K562 (cell line): Measurements from ENCODE around the gene HERPUD2. TPM values are rescaled to one million over a fixed set of nuclear protein-coding genes. Genes with fewer than 3 reads are reported as not detected.

ENCODE experiments used
- ATAC-seq: fragments of 200-7000 bp; cut with Tn5 transposase; 3 replicates; pipeline ENCODE4 v1.9.1; 2020; ENCODE audit warnings: moderate library complexity
- BruUV-seq: library from RNA; stranded (reverse); fragments of 400-500 nt; replicated peaks from 2 replicates; lab custom pipeline; 2021; lab: Mats Ljungman, UMichigan
- CTCF ChIA-PET: fragments of 300-600 bp; formaldehyde crosslinking; extraction: SDS; loops from one replicate; lab custom pipeline; 2021; ENCODE audit warnings: low intra/inter-chr PET ratio; lab: Yijun Ruan, JAX
- POLR2A ChIA-PET: fragments of 300-600, 350-650 bp; sonication (Branson Sonifier 250); formaldehyde crosslinking; extraction: SDS; loops from one replicate; lab custom pipeline; 2021; ENCODE audit warnings: antibody characterized with exemption, inconsistent platforms; lab: Yijun Ruan, JAX
- DNase-seq, 4 experiments: peaks; one replicate each; pipeline versions ENCODE4 v3.0.0 to v3.0.0-alpha.2; 2011 to 2018; ENCODE audit warnings: low spot score in 3 of 4, mixed read lengths in 3 of 4; ENCODE audit errors: extremely low read depth in 1 of 4
- FAIRE-seq: peaks from 2 replicates; lab custom pipeline; 2011; peaks lifted over from hg19 to GRCh38; lab: Jason Lieb, UNC
- H2AFZ ChIP-seq: 2 replicates; pipeline ENCODE4 v1.6.0; 2011; ENCODE audit warnings: low read depth, low read length, control low read depth, inconsistent platforms
- H3K27ac ChIP-seq: fragments of 200-600 bp; 3 replicates; pipeline ENCODE4 v1.8.0; 2011; ENCODE audit warnings: low read depth, mild to moderate bottlenecking, control low read depth, inconsistent platforms, low read length, moderate library complexity, mixed read lengths; ENCODE audit errors: extremely low read depth
- H3K27me3 ChIP-seq, 2 experiments: fragments of 300-600 bp in 1 of 2; 2 replicates in 1 of 2; 3 replicates in 1 of 2; pipeline versions ENCODE4 v1.6.0 to v1.8.0; 2011; ENCODE audit warnings: inconsistent platforms in 2 of 2, low read length in 2 of 2, mild to moderate bottlenecking in 1 of 2, mixed read lengths in 1 of 2, moderate library complexity in 1 of 2; ENCODE audit not compliant: control insufficient read depth in 2 of 2, insufficient read depth in 2 of 2
- H3K36me3 ChIP-seq: fragments of 300-600 bp; 3 replicates; pipeline ENCODE4 v1.8.0; 2011; ENCODE audit warnings: mild to moderate bottlenecking, low read length, inconsistent platforms; ENCODE audit not compliant: control insufficient read depth, insufficient read depth
- H3K4me1 ChIP-seq, 2 experiments: fragments of 200-600 bp in 1 of 2; replicated peaks in 1 of 2; 2 replicates in 1 of 2; 3 replicates in 1 of 2; pipeline versions ENCODE4 v1.5.1 to v1.8.0; 2011; ENCODE audit warnings: inconsistent platforms in 2 of 2, low read length in 2 of 2, mild to moderate bottlenecking in 1 of 2, mixed read lengths in 1 of 2, moderate library complexity in 1 of 2; ENCODE audit not compliant: control insufficient read depth in 2 of 2, insufficient read depth in 2 of 2
- H3K4me2 ChIP-seq: 2 replicates; pipeline ENCODE4 v1.6.1; 2011; ENCODE audit warnings: low read length, control low read depth, inconsistent platforms, mixed read lengths; ENCODE audit not compliant: insufficient read depth
- H3K4me3 ChIP-seq: fragments of 200-600 bp; sonication (generic), shearing (Covaris generic); 2 replicates; pipeline ENCODE4 v1.5.1; 2016; ENCODE audit warnings: control low read depth, inconsistent platforms
- H3K79me2 ChIP-seq: fragments of 200-600 bp; 3 replicates; pipeline ENCODE4 v1.8.0; 2011; ENCODE audit warnings: low read length, inconsistent platforms; ENCODE audit not compliant: control insufficient read depth, insufficient read depth
- H3K9ac ChIP-seq, 2 experiments: 2 replicates each; pipeline versions ENCODE4 v1.6.0 to v1.6.1; 2011; ENCODE audit warnings: low read depth in 2 of 2, low read length in 2 of 2, control low read depth in 1 of 2, inconsistent platforms in 1 of 2, mild to moderate bottlenecking in 1 of 2, mixed read lengths in 1 of 2; ENCODE audit not compliant: insufficient read depth in 1 of 2
- H3K9me1 ChIP-seq: one replicate; pipeline ENCODE4 v1.6.0; 2011; ENCODE audit warnings: inconsistent platforms, mild to moderate bottlenecking, low read length, moderate library complexity; ENCODE audit not compliant: control insufficient read depth, insufficient read depth
- H3K9me3 ChIP-seq: replicated peaks from 2 replicates; pipeline ENCODE4 v1.5.1; 2011; ENCODE audit warnings: low read depth, low read length, inconsistent platforms; ENCODE audit not compliant: control insufficient read depth, insufficient read depth
- H4K20me1 ChIP-seq: replicated peaks from 2 replicates; pipeline ENCODE4 v1.6.1; 2011; ENCODE audit warnings: low read length, inconsistent platforms, mixed read lengths; ENCODE audit not compliant: control insufficient read depth, insufficient read depth
- CGGBP1 ChIP-seq: fragments of 250-450 bp; sonication (Bioruptor Pico); IDR thresholded peaks from 2 replicates; pipeline ENCODE4 v1.9.0; 2021; ENCODE audit warnings: mild to moderate bottlenecking
- CREM ChIP-seq: IDR thresholded peaks from 2 replicates; pipeline ENCODE4 v1.6.1; 2014; ENCODE audit warnings: antibody characterized with exemption, low read depth
- FOXK1 ChIP-seq: sonication (generic); formaldehyde crosslinking; IDR thresholded peaks from 2 replicates; pipeline ENCODE4 v1.8.0; 2022; ENCODE audit warnings: missing genetic modification reagents, mild to moderate bottlenecking, borderline replicate concordance
- GTF2E2 ChIP-seq: fragments of 200-800 bp; sonication (Bioruptor generic); IDR thresholded peaks from 2 replicates; pipeline ENCODE4 v1.6.1; 2016; ENCODE audit warnings: missing genetic modification characterization, missing compliant biosample characterization
- MCM5 ChIP-seq: fragments of 450-650 bp; IDR thresholded peaks from 2 replicates; pipeline ENCODE4 v1.6.1; 2016; ENCODE audit warnings: low read depth
- MYNN ChIP-seq, 2 experiments: sonication (generic); formaldehyde crosslinking in 1 of 2; IDR thresholded peaks; 2 replicates each; pipeline versions ENCODE4 v1.5.0 to v1.6.1; 2016 to 2020; ENCODE audit warnings: antibody characterized with exemption in 1 of 2, missing genetic modification reagents in 1 of 2
- NR2C1 ChIP-seq, 2 experiments: fragments of 450-650 bp; IDR thresholded peaks; 2 replicates each; pipeline ENCODE4 v1.6.1; 2017; ENCODE audit warnings: mild to moderate bottlenecking in 2 of 2, antibody characterized with exemption in 1 of 2, inconsistent platforms in 1 of 2, missing compliant biosample characterization in 1 of 2, missing genetic modification characterization in 1 of 2
- RERE ChIP-seq: sonication (generic); formaldehyde crosslinking; IDR thresholded peaks from 2 replicates; pipeline ENCODE4 v1.8.0; 2023; ENCODE audit warnings: missing genetic modification reagents, mild to moderate bottlenecking, borderline replicate concordance
- RFX1 ChIP-seq: fragments of 450-650 bp; IDR thresholded peaks from 2 replicates; pipeline ENCODE4 v1.6.1; 2016; ENCODE audit warnings: mild to moderate bottlenecking, moderate library complexity
- SMAD4 ChIP-seq: fragments of 250-450 bp; sonication (Bioruptor Pico); conservative IDR thresholded peaks from 2 replicates; pipeline ENCODE4 v1.8.0; 2021; ENCODE audit warnings: inconsistent platforms, mild to moderate bottlenecking, moderate library complexity
- SRSF9 ChIP-seq: fragments of 200-400 bp; formaldehyde crosslinking; IDR thresholded peaks from 2 replicates; pipeline ENCODE4 v1.6.1; 2017; ENCODE audit warnings: low read depth, low read length, borderline replicate concordance
- TAL1 ChIP-seq: fragments of 450-650 bp; IDR thresholded peaks from 2 replicates; pipeline ENCODE4 v1.6.1; 2016; ENCODE audit warnings: mild to moderate bottlenecking
- TCF7 ChIP-seq: sonication (generic); IDR thresholded peaks from 2 replicates; pipeline ENCODE4 v1.6.1; 2016; ENCODE audit warnings: antibody characterized with exemption, borderline replicate concordance
- ZC3H8 ChIP-seq: fragments of 450-650 bp; IDR thresholded peaks from 2 replicates; pipeline ENCODE4 v1.6.1; 2017
- WGBS: fragments of 100-300 bp; shearing (Covaris generic); methylation state at CpG from one replicate; pipeline ENCODE4 v1.1.6; 2016; ENCODE audit warnings: low coverage, mixed read lengths; ENCODE audit not compliant: insufficient coverage; ENCODE audit errors: missing lambda C conversion rate; 5-methylcytosine and 5-hydroxymethylcytosine counted together
- in situ Hi-C: fragments of 300-500 bp; cut with MboI; formaldehyde crosslinking; loops from 4 replicates; pipeline ENCODE4 v1.15.0; 2018; ENCODE audit warnings: inconsistent platforms, mixed read lengths
- intact Hi-C: fragments of 100-400 bp; cut with micrococcal nuclease; formaldehyde crosslinking; loops from 2 replicates; pipeline ENCODE4 v1.14.2; 2022
- polyA plus RNA-seq, 8 experiments: library from polyadenylated mRNA; depleted of rRNA in 4 of 8; stranded (reverse) in 5 of 8; unstranded in 3 of 8; fragments of >200 nt; fragmentation: Nextera tagmentation in 2 of 8; fragmentation: Illumina TruSeq in 1 of 8; extraction: Ambion mirVana in 2 of 8; extraction: Trizol in 1 of 8; gene quantifications; 2 replicates each; pipeline versions ENCODE4 v1.2.1 to v1.2.3, GENCODE V29; 2011 to 2014; ENCODE audit warnings: inconsistent platforms in 1 of 8, missing spikeins in 1 of 8
- total RNA-seq, 7 experiments: library from RNA; depleted of rRNA in 6 of 7; stranded (reverse); fragments of >200 nt in 6 of 7; fragmentation: Illumina TruSeq in 2 of 7; extraction: Trizol in 2 of 7; gene quantifications; 2 replicates each; pipeline versions ENCODE4 v1.2.1 to v1.2.3, GENCODE V29; 2011 to 2021; ENCODE audit warnings: low replicate concordance in 1 of 7
- TF ChIP-seq, protein P1 (sequence below): fragments of 450-650 bp; formaldehyde crosslinking; IDR thresholded peaks from 2 replicates; pipeline ENCODE4 v1.4.0; 2022; ENCODE audit warnings: mild to moderate bottlenecking, moderate library complexity

The HERPUD2 gene
- total and polyA plus RNA-seq, 9 of the 15 experiments (the other 6 are each of a cell fraction or from before 2014, with no cell fraction given) = 4.1 to 28.5 (median 12.3) TPM

- TF ChIP-seq RERE = no peak
- no peak for TF ChIP-seq NR2C1 (IDR thresholded peaks at IDR 0.05)
- no peak for TF ChIP-seq NR2C1 (tag; IDR thresholded peaks at IDR 0.05)
Observed at GRCh38 chr7:35646289-35647023, 48.5 kb downstream of the HERPUD2 start (continued).

GRCh38 chr7:35645691-35646090 is 49.2 kb downstream of the HERPUD2 start:
- ATAC-seq = no peak
- 84% methylated on average over 4 of the region's 4 CpGs for WGBS
- in situ Hi-C loops = no loop called here
- TF ChIP-seq CREM (no peak), GTF2E2 (tag) (no peak), MYNN (IDR thresholded peaks at IDR 0.05) (no peak), MYNN (CRISPR knock-in tag; IDR thresholded peaks at IDR 0.05) (no peak), CGGBP1 (CRISPR knock-in tag) (no peak), SRSF9 (no peak), SMAD4 (CRISPR knock-in tag) (no peak), TCF7 (no peak), FOXK1 (CRISPR knock-in tag) (no peak), RFX1 (no peak), MCM5 (no peak), ZC3H8 (no peak), NR2C1 (IDR thresholded peaks at IDR 0.05) (no peak), NR2C1 (tag; IDR thresholded peaks at IDR 0.05) (no peak), TAL1 (no peak)
- TF ChIP-seq, protein P1, sequence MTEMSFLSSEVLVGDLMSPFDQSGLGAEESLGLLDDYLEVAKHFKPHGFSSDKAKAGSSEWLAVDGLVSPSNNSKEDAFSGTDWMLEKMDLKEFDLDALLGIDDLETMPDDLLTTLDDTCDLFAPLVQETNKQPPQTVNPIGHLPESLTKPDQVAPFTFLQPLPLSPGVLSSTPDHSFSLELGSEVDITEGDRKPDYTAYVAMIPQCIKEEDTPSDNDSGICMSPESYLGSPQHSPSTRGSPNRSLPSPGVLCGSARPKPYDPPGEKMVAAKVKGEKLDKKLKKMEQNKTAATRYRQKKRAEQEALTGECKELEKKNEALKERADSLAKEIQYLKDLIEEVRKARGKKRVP (CRISPR knock-in tag) = no peak

More at GRCh38 chr7:35645691-35646090, 49.2 kb downstream of the HERPUD2 start:
- CTCF ChIA-PET = interaction anchor here (0.6 kb wide), 1 partner anchor 96 kb away, joined by 3 read pairs; no protein-coding TSS in a partner anchor
- Histone ChIP-seq H3K9me1 (no peaks in the 10 kb centered on the region), H3K79me2 (peaks cover 2% of the 10 kb centered on the region; the same call in 1 of the 3 replicates), H3K4me3 (no peak overlapping the region), H2AFZ (no peak overlapping the region), H3K36me3 (peaks cover 2% of the 10 kb centered on the region; the same call in 1 of the 3 replicates), H3K9ac (no peak overlapping the region), H4K20me1 (no peaks in the 10 kb centered on the region), H3K9me3 (no peaks in the 10 kb centered on the region), H3K4me2 (no peak overlapping the region), H3K27ac (no peak overlapping the region), H3K4me1 (peaks cover 0 to 13% of the 10 kb centered on the region in 2 experiments; a peak in 2 of 5 replicates), H3K27me3 (no peaks in the 10 kb centered on the region)
- DNase-seq (no peak), FAIRE-seq (no peak)
- intact Hi-C loops = no loop called here
- no TSS peak for BruUV-seq
- POLR2A ChIA-PET = no interaction called here
